ENCODE measurements around the gene MRPS16.

- no peak for TF ChIP-seq CTCF (IDR thresholded peaks at IDR 0.05; ENCODE audit: insufficient read depth, low read depth, low read length)
- no peak for TF ChIP-seq EZH2 (IDR thresholded peaks at IDR 0.05; ENCODE audit: insufficient read depth, low read length)
These were observed 13.4 kb downstream of the MRPS16 start for GRCh38 chr10:73238990-73239566.
